ENCODE results near the gene FMN2.

The FMN2 gene

GRCh38 chr1:240093120-240093961 is 1.7 kb downstream of the FMN2 start (continued):
- TF ChIP-seq, protein P1, sequence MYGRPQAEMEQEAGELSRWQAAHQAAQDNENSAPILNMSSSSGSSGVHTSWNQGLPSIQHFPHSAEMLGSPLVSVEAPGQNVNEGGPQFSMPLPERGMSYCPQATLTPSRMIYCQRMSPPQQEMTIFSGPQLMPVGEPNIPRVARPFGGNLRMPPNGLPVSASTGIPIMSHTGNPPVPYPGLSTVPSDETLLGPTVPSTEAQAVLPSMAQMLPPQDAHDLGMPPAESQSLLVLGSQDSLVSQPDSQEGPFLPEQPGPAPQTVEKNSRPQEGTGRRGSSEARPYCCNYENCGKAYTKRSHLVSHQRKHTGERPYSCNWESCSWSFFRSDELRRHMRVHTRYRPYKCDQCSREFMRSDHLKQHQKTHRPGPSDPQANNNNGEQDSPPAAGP (tag by site-specific recombination; IDR thresholded peaks at IDR 0.05): no peak
- TF ChIP-seq ZSCAN23 (tag by site-specific recombination; IDR thresholded peaks at IDR 0.05) (peak; percentile 39; the same call in 1 of the 2 replicates), ZEB2 (tag by site-specific recombination; IDR thresholded peaks at IDR 0.05) (peak; percentile 71), ZNF600 (tag by site-specific recombination; IDR thresholded peaks at IDR 0.05) (peak; percentile 82), ZNF324 (tag by site-specific recombination; IDR thresholded peaks at IDR 0.05) (0 out of 2 replicates have a peak, but pooled peaks have one; percentile 24), MEIS1 (CRISPR knock-in tag; IDR thresholded peaks at IDR 0.05; ENCODE audit: borderline replicate concordance) (no peak), ZNF366 (tag by site-specific recombination; conservative IDR thresholded peaks at IDR 0.05) (no peak), ZNF37A (tag by site-specific recombination; IDR thresholded peaks at IDR 0.05) (no peak), ZBTB10 (tag by site-specific recombination; IDR thresholded peaks at IDR 0.05) (peak; percentile 38; the same call in 1 of the 2 replicates), INSM2 (tag by site-specific recombination; IDR thresholded peaks at IDR 0.05) (0 out of 2 replicates have a peak, but pooled peaks have one; percentile 15), TSHZ1 (tag by site-specific recombination; IDR thresholded peaks at IDR 0.05; ENCODE audit: borderline replicate concordance) (no peak), ZNF561 (tag by site-specific recombination; IDR thresholded peaks at IDR 0.05; ENCODE audit: borderline replicate concordance) (no peak), ZBTB8A (tag by site-specific recombination; IDR thresholded peaks at IDR 0.05) (peak; percentile 29; the same call in 1 of the 2 replicates), ZNF645 (tag by site-specific recombination; IDR thresholded peaks at IDR 0.05) (peak; percentile 79; the same call in 1 of the 2 replicates), ZIC2 (tag by site-specific recombination; IDR thresholded peaks at IDR 0.05) (peak; percentile 91), ZNF791 (tag by site-specific recombination; IDR thresholded peaks at IDR 0.05) (no peak)
- TF ChIP-seq, protein P2, sequence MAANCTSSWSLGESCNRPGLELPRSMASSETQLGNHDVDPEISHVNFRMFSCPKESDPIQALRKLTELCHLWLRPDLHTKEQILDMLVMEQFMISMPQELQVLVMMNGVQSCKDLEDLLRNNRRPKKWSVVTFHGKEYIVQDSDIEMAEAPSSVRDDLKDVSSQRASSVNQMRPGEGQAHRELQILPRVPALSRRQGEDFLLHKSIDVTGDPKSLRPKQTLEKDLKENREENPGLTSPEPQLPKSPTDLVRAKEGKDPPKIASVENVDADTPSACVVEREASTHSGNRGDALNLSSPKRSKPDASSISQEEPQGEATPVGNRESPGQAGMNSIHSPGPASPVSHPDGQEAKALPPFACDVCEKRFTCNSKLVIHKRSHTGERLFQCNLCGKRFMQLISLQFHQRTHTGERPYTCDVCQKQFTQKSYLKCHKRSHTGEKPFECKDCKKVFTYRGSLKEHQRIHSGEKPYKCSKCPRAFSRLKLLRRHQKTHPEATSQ (tag by site-specific recombination; IDR thresholded peaks at IDR 0.05): no peak
- TF ChIP-seq, protein P3, sequence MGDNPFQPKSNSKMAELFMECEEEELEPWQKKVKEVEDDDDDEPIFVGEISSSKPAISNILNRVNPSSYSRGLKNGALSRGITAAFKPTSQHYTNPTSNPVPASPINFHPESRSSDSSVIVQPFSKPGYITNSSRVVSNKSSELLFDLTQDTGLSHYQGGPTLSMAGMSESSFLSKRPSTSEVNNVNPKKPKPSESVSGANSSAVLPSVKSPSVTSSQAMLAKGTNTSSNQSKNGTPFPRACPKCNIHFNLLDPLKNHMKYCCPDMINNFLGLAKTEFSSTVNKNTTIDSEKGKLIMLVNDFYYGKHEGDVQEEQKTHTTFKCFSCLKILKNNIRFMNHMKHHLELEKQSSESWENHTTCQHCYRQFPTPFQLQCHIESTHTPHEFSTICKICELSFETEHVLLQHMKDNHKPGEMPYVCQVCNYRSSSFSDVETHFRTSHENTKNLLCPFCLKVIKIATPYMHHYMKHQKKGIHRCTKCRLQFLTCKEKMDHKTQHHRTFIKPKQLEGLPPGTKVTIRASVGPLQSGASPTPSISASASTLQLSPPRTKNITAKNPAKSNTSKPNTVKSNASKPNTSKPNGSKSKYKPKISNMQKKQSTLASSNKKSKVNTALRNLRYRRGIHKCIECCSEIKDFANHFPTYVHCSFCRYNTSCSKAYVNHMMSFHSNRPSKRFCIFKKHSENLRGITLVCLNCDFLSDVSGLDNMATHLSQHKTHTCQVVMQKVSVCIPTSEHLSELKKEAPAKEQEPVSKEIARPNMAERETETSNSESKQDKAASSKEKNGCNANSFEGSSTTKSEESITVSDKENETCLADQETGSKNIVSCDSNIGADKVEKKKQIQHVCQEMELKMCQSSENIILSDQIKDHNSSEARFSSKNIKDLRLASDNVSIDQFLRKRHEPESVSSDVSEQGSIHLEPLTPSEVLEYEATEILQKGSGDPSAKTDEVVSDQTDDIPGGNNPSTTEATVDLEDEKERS (tag by site-specific recombination; IDR thresholded peaks at IDR 0.05): no peak
